ENCODE measurements around the gene ZNF813. TPM values are rescaled to one million over a fixed set of nuclear protein-coding genes. Genes with fewer than 3 reads are reported as not detected.

The ZNF813 gene
- 3.4 and 3.8 TPM in 2 replicates for total RNA-seq

DNA sequence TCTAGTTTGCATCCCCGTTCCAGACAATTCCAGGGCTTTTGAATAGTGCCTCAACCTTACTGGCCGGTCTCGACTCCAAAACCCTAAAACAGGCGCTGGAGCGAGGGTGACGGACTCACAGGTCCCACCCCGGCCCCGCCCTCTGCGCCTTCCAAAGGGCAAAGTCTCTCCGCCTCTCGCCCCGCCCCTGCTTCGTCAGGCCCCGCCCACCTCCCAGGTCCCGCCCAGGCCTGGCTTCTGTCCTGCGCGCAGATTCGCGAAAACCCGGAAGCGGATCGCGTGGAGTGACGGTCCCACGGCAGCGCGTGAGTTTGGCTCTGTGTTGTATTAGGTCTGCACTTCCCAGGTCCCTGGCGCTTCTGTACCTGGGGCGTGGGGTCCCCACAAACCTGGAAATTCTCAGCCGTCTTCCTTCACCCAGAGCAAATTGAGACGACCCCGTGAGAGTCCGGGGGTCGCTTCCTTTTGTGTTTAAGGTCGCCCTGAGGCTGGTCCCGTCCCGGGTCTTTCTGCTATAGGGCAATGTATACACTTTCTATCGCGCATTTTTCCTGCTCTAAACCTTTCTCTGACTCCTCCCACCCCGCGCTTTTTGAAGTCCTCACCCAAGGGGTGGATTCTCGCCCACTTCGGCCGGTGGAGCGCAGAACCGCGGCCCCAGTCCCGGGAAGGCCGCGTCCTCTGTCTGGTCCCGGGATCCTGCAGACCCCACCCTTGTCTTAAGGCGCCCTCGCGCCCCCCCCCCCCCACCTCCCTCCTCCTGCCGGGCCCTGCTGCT is at the start of gene ZNF813:
ZNF813 (plus strand) TSS at position 249 of the 778 bp plus-strand sequence. CDS start 16,090 bp downstream, outside the sequence.

DNA sequence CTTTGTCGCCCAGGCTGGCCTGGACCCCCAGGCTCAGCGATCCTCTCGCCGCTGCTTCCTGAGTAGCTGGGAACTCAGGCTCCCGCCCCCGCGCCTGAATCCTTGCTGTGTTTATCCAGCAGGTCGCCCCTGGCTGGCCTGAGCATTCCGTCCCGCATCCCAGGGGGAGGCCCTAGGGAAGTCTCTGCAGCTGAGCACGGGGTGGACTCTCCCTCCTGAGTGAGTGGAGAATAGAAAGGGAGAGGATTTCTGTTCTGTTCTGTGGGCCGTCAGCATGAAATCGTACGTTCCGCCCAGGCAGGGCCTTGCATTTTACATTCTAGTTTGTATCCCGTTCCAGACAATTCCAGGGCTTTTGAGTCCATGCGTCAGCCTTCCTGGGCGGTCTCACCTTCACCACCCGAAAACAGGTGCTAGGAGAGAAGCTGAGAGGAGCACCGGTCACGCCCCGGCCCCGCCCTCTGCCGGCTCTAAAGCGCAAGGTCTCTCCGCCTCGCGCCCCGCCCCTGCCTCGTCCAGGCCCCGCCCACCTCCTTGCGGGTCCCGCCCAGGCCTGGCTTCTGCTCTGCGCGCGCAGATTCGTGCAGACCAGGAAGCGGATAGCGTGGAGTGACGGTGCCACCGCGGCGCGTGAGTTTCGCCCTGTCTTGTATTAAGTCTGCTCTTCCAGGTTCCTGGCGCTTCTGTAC is 36.0 kb upstream of the ZNF813 start, which contains the start of gene ZNF761:
ZNF761 (plus strand) TSS at position 586 of the 689 bp plus-strand sequence. CDS start 15,285 bp downstream, outside the sequence.

GRCh38 chr19:53537521-53538377 is 70.2 kb downstream of the ZNF813 start, which contains the start of gene ZNF331:
Gene ZNF331, plus strand, starts transcription at chr19:53538145. Its CDS starts 31,232 bp downstream, at chr19:53569377.

Other genes with a start within 250 kb of the ZNF813 start
- gene ZNF677, start 212.9 kb upstream of the ZNF813 start, total RNA-seq, result 6.0 and 17.5 TPM in 2 replicates
- gene VN1R2, start 209.4 kb upstream of the ZNF813 start, total RNA-seq, result not detected in 2 replicates
- not detected in 2 replicates for gene VN1R4, start 200.0 kb upstream of the ZNF813 start, total RNA-seq
- gene ZNF845, start 134.0 kb upstream of the ZNF813 start, total RNA-seq, result 8.9 and 11.5 TPM in 2 replicates
- 17.7 and 20.2 TPM in 2 replicates for gene ZNF525, start 102.0 kb upstream of the ZNF813 start, total RNA-seq
- gene ZNF765, start 72.6 kb upstream of the ZNF813 start, total RNA-seq, result 12.1 and 12.8 TPM in 2 replicates
- 10.8 and 13.2 TPM in 2 replicates for gene ZNF761, start 35.7 kb upstream of the ZNF813 start, total RNA-seq
- 4.8 and 7.0 TPM in 2 replicates for gene ZNF331, start 70.4 kb downstream of the ZNF813 start, total RNA-seq
- gene DPRX, start 164.3 kb downstream of the ZNF813 start, total RNA-seq, result not detected in 2 replicates

All from tracheal epithelial cell (primary cell).